AG10803 (cell line): ENCODE data around the gene KCNMA1.

ENCODE experiments used
- DNase-seq: peaks from one replicate; pipeline ENCODE4 v3.0.0; 2010; ENCODE audit warnings: low read depth
- H3K4me3 ChIP-seq: 2 replicates; pipeline ENCODE4 v1.5.1; 2011; ENCODE audit warnings: mild to moderate bottlenecking, low read length, control low read depth
- TF ChIP-seq, protein P1 (sequence below): conservative IDR thresholded peaks from 2 replicates; pipeline ENCODE4 v1.5.1; 2011; ENCODE audit warnings: mild to moderate bottlenecking, low read length, control low read depth, inconsistent platforms

Gene KCNMA1

DNA sequence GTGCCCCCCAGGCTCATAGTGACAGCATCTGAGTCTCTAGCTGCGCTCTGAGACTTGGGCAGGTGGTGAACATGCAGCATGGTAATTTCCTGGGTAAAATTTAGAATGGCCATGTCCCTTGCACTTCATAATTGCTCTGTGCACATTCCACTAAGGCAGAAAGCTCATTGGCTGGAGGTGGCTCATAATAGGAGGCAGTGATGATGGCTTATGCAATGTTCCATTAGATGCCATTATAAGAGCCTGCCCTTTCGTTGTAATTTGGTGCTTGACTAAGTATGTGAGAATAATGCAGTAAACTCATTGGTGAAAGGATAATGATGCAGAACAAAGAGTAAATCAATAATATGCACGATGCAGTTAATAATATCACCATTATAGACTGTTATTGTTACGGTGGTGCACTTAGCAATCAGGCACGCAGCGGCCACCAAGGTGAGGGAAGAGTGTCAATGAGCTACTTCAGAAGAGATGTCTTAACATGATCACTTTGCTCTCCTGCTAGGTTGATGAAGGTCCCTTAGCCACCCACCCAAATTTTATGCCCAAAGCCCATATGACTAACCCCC is 545.9 kb downstream of the KCNMA1 start:
- no peak for DNase-seq
- TF ChIP-seq, protein P1, sequence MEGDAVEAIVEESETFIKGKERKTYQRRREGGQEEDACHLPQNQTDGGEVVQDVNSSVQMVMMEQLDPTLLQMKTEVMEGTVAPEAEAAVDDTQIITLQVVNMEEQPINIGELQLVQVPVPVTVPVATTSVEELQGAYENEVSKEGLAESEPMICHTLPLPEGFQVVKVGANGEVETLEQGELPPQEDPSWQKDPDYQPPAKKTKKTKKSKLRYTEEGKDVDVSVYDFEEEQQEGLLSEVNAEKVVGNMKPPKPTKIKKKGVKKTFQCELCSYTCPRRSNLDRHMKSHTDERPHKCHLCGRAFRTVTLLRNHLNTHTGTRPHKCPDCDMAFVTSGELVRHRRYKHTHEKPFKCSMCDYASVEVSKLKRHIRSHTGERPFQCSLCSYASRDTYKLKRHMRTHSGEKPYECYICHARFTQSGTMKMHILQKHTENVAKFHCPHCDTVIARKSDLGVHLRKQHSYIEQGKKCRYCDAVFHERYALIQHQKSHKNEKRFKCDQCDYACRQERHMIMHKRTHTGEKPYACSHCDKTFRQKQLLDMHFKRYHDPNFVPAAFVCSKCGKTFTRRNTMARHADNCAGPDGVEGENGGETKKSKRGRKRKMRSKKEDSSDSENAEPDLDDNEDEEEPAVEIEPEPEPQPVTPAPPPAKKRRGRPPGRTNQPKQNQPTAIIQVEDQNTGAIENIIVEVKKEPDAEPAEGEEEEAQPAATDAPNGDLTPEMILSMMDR, result no peak
- H3K4me3 ChIP-seq, result no peak overlapping the region

DNA sequence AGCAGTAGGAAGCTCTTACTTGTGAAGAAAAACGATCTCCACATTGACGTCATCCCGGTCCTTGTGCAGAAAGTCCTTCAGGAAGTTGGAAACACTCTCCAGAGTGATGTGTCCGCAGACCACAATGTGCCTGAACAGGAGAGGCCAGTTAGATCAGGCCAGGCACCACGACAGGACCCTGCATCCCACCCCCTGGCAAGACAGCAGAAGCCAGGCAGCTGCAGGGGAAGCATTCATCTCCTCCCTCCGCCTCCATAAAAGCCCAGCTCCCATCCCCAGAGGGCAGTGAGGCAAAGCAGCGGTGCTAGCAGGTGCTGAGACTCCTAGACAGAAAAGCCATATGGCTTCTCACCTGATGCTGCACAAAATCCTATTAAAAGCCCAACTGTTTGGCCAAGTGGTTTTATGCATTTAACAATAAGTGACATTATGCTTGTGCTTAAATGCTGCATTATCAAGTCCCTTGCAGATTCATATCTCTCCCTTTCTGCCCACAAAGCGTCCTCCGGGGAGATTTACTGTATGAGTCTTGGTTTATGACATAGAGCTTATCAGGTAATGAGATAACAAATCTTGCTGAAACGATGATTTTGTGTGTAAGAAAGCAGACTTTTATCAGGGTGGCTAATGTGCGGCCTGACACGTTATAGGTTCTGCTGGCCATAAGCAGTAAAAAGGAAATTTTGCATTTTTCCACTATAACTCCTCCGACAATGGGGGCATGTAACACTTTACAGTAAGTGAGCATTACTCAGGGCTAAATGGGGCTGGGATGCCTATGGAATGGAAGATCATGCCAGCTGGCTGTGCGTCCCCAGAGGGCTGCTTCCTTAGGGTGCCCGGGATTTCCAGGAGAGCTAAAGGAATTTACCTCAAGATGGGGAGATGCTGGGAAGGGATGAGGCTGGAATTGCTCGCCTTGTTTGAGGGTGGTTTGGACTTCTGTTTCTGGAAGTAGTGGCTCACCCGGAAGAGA is 546.9 kb downstream of the KCNMA1 start:
- TF ChIP-seq, protein P1, result no peak
- H3K4me3 ChIP-seq, result no peak overlapping the region

DNA sequence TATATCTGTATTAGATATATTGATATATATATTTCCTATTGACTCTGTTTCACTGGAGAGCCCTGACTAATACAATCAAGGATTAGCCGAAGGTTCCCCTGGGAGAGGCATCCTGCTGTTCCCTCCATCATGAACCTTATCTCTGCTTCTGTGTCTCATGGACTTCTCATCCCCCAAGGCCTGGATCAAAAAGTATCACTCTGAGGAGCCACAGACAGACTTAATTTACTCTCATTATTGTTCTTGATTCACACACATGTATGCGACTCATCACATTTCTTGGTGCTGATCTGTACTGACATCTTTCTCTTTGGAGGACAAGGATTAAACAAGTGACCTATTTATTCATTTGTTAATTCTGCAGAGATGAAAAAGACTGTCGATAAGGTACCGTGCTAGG is 550.2 kb downstream of the KCNMA1 start:
- TF ChIP-seq, protein P1, result no peak
- DNase-seq, result peak; percentile 18
- no peak overlapping the region for H3K4me3 ChIP-seq

More for the DNA sequence above, 546.9 kb downstream of the KCNMA1 start:
- DNase-seq, result no peak

DNA sequence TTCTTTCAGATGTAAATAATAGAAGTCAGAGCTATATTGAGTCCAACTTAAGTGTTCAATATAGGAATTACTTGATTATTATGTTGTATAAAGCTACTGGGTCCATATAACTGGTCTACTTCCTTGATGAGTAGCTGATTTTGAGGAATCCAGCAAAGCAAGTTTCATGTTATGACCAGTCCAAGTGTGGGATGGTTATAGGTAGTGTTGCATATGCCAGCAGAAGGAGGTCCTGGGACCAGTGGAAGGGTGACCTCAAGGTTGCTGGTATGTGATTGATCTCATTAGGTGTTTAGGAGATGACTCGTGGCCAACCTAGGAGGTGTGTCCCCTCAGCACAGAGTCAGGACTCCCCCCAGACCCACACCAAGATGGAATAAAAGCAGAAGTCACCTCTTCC is 551.5 kb downstream of the KCNMA1 start:
- no peak overlapping the region for H3K4me3 ChIP-seq
- TF ChIP-seq, protein P1, result no peak
- DNase-seq, result no peak

DNA sequence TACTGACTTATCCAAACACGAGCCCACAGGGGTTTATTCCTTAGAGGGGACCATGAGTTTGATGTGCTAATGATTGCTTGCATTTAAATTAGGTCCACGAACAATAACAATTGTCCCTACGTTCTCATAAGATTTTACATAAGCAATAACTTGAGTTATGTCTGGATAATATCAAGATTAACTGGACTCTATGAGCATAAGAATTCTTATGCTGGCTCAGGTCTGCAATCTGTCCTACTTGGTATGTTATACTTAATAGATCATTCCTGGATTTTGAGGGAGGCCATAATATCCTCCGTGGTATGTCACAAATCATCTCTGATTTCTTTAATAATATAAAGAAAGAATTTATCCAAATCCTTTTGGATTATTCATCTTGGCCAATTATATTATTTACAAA is 552.3 kb downstream of the KCNMA1 start:
- H3K4me3 ChIP-seq, result no peak overlapping the region
- DNase-seq, result no peak
- TF ChIP-seq, protein P1, result no peak

DNA sequence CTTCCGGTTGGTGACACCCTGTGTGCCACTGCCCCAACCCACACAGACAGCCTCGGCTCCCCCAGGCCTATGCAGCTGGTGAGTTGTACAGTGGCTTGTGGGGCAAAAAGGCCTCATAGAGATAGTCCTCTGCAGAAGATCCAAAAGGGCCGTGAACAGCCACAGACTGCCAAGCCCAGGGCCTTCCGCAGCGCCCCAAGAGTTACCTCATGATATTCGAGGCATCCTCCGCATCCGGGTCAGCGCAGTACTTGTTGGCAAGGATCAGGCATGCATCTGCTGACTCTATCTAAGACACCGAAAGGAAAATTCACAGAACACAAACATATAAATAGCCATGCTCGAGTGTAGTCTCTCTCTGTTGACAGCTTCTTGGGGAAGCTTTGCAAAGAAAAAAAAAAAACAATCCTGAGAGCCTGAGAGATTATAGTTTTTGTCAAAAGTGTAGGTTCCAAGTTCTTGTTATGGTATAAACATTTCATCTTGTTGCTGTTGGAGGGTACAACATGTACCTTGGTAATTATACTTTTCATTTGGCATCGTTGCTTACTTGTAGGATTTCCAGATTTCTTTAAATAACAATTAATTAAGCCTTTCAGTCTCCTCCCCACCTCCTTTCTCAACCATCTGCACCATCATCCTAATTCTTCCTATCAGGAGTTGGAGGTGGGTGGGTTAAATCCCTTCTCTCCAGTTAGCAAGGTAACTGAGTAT is 553.0 kb downstream of the KCNMA1 start:
- H3K4me3 ChIP-seq, result no peak overlapping the region
- peak; percentile 4 for DNase-seq
- TF ChIP-seq, protein P1, result no peak
